Measurements from ENCODE around the gene MROH9. TPM values are rescaled to one million over a fixed set of nuclear protein-coding genes. Genes with fewer than 3 reads are reported as not detected.

Gene MROH9
- total RNA-seq, 1 experiment from 2014 or later = not detected

DNA sequence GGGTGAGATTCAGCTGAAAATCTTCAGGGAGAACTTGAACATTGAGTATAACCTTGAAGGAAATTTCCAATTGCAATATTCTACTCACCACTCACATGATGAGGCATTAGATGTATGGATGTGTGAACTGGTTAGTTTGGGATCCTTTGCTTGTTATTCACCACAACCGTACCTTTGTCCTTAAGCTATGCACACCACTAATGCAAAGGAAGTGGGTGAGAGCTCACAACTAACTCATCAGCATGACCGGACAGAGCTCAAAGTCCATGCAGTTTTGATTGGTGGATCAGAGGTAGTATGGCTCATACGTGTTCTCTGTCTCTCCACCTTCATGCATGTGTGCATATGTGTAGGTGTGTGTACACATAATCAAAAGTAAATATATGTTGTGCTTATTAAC lies 43.5 kb upstream of the MROH9 start:
- no peaks in the 10 kb centered on the region for H3K4me1 ChIP-seq (ENCODE audit: control insufficient read depth, insufficient read depth, low read length)
- BruUV-seq (replicated peaks) = no TSS peak
- DNase-seq (ENCODE audit: low read depth, low spot score) (no peak), ATAC-seq (no peak)
- H3K27ac ChIP-seq (ENCODE audit: low read length) = no peak overlapping the region
- ChIA-PET CTCF (no interaction called here), POLR2A (no interaction called here)
- H3K27me3 ChIP-seq (ENCODE audit: control insufficient read depth, insufficient read depth, low read length) = no peaks in the 10 kb centered on the region
- H3K9me3 ChIP-seq (ENCODE audit: control insufficient read depth, insufficient read depth, low read depth, low read length) = no peaks in the 10 kb centered on the region
- intact Hi-C loops (cut with micrococcal nuclease; ENCODE audit: unreplicated experiment) = no loop called here
- no peaks in the 10 kb centered on the region for H3K36me3 ChIP-seq (ENCODE audit: control insufficient read depth, insufficient read depth, low read length)
- in situ Hi-C loops (cut with HindIII; ENCODE audit: low pct_unique_long_range_greater_than_20kb, low sequenced_read_pairs) = no loop called here
- TF ChIP-seq, protein P1, sequence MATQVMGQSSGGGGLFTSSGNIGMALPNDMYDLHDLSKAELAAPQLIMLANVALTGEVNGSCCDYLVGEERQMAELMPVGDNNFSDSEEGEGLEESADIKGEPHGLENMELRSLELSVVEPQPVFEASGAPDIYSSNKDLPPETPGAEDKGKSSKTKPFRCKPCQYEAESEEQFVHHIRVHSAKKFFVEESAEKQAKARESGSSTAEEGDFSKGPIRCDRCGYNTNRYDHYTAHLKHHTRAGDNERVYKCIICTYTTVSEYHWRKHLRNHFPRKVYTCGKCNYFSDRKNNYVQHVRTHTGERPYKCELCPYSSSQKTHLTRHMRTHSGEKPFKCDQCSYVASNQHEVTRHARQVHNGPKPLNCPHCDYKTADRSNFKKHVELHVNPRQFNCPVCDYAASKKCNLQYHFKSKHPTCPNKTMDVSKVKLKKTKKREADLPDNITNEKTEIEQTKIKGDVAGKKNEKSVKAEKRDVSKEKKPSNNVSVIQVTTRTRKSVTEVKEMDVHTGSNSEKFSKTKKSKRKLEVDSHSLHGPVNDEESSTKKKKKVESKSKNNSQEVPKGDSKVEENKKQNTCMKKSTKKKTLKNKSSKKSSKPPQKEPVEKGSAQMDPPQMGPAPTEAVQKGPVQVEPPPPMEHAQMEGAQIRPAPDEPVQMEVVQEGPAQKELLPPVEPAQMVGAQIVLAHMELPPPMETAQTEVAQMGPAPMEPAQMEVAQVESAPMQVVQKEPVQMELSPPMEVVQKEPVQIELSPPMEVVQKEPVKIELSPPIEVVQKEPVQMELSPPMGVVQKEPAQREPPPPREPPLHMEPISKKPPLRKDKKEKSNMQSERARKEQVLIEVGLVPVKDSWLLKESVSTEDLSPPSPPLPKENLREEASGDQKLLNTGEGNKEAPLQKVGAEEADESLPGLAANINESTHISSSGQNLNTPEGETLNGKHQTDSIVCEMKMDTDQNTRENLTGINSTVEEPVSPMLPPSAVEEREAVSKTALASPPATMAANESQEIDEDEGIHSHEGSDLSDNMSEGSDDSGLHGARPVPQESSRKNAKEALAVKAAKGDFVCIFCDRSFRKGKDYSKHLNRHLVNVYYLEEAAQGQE (IDR thresholded peaks at IDR 0.05; ENCODE audit: insufficient read depth in 1 of 2, low read depth in 2 of 2, low read length in 1 of 2) = no peak
- TF ChIP-seq POLR2AphosphoS5 (IDR thresholded peaks at IDR 0.05; ENCODE audit: low read depth, low read length) = no peak
- TF ChIP-seq SIN3A (IDR thresholded peaks at IDR 0.05; ENCODE audit: borderline replicate concordance, insufficient read depth, low read depth, low read length) = no peak
- TF ChIP-seq, protein P2, sequence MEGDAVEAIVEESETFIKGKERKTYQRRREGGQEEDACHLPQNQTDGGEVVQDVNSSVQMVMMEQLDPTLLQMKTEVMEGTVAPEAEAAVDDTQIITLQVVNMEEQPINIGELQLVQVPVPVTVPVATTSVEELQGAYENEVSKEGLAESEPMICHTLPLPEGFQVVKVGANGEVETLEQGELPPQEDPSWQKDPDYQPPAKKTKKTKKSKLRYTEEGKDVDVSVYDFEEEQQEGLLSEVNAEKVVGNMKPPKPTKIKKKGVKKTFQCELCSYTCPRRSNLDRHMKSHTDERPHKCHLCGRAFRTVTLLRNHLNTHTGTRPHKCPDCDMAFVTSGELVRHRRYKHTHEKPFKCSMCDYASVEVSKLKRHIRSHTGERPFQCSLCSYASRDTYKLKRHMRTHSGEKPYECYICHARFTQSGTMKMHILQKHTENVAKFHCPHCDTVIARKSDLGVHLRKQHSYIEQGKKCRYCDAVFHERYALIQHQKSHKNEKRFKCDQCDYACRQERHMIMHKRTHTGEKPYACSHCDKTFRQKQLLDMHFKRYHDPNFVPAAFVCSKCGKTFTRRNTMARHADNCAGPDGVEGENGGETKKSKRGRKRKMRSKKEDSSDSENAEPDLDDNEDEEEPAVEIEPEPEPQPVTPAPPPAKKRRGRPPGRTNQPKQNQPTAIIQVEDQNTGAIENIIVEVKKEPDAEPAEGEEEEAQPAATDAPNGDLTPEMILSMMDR (IDR thresholded peaks at IDR 0.05) = no peak
- no peak for TF ChIP-seq TCF7L2 (IDR thresholded peaks at IDR 0.05; ENCODE audit: low read depth, low read length)
- H3K4me3 ChIP-seq (ENCODE audit: low read depth in 2 of 2, low read length in 2 of 2) = no peak overlapping the region

DNA sequence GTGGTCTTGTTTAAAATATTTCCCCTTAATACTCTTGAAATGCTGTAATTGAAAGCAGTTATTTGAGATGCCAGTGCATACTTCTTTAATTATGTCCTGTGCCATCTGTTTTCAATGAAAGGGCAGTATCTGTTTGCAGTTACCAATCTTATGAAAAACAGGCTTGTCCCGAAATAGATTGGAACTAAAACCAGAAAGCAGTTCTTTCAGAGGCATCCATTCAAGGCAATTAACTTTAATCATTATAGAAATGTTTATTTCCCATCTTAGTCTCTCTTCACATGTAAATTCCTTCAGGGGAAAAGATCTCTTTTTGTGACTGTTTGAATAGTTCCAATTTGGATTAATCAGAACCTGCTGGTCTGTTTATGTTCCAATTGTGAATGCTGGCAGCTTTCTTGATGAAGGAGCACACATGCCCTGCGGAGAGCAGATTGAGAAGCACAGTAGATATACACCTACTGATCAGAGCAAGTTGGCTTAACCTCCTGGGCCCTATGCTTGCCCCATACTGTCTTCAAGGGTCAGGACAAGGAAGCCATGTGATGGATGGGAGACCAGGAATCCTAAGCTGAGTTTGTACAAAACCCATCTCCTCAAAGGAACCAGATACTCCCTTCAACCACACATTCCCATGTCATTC lies 41.6 kb upstream of the MROH9 start:
- Histone ChIP-seq H3K27me3 (ENCODE audit: control insufficient read depth, insufficient read depth, low read length) (no peaks in the 10 kb centered on the region), H3K9me3 (ENCODE audit: control insufficient read depth, insufficient read depth, low read depth, low read length) (no peaks in the 10 kb centered on the region), H3K4me1 (ENCODE audit: control insufficient read depth, insufficient read depth, low read length) (no peaks in the 10 kb centered on the region), H3K27ac (ENCODE audit: low read length) (no peak overlapping the region), H3K36me3 (ENCODE audit: control insufficient read depth, insufficient read depth, low read length) (no peaks in the 10 kb centered on the region), H3K4me3 (ENCODE audit: low read depth in 2 of 2, low read length in 2 of 2) (no peak overlapping the region)
- ATAC-seq (no peak), DNase-seq (ENCODE audit: low read depth, low spot score) (no peak)
- intact Hi-C loops (cut with micrococcal nuclease; ENCODE audit: unreplicated experiment) = no loop called here
- in situ Hi-C loops (cut with HindIII; ENCODE audit: low pct_unique_long_range_greater_than_20kb, low sequenced_read_pairs) = no loop called here
- POLR2A ChIA-PET = no interaction called here
- CTCF ChIA-PET = no interaction called here
- no TSS peak for BruUV-seq (replicated peaks)
- TF ChIP-seq TCF7L2 (IDR thresholded peaks at IDR 0.05; ENCODE audit: low read depth, low read length) (no peak), SIN3A (IDR thresholded peaks at IDR 0.05; ENCODE audit: borderline replicate concordance, insufficient read depth, low read depth, low read length) (no peak), POLR2AphosphoS5 (IDR thresholded peaks at IDR 0.05; ENCODE audit: low read depth, low read length) (no peak)
- TF ChIP-seq, protein P1 (IDR thresholded peaks at IDR 0.05; ENCODE audit: insufficient read depth in 1 of 2, low read depth in 2 of 2, low read length in 1 of 2) = no peak
- TF ChIP-seq, protein P2 (IDR thresholded peaks at IDR 0.05) = no peak

Measured in Panc1 (cell line).